OCI-LY1 (cell line): ENCODE data around the gene JPT2.

Source experiments
- EZH2 ChIP-seq: fragments of 200-600 bp; sonication (generic), shearing (Covaris generic); IDR thresholded peaks from 2 replicates; pipeline ENCODE4 v1.8.0; 2017; ENCODE audit warnings: borderline replicate concordance, mixed run types, mild to moderate bottlenecking, antibody characterized with exemption, low read length, moderate library complexity, mixed read lengths
- TF ChIP-seq, protein P1 (sequence below): fragments of 200-600 bp; sonication (generic), shearing (Covaris generic); IDR thresholded peaks from 2 replicates; pipeline ENCODE4 v1.5.1; 2017; ENCODE audit warnings: mild to moderate bottlenecking, antibody characterized with exemption, low read length, moderate library complexity, mixed read lengths

DNA sequence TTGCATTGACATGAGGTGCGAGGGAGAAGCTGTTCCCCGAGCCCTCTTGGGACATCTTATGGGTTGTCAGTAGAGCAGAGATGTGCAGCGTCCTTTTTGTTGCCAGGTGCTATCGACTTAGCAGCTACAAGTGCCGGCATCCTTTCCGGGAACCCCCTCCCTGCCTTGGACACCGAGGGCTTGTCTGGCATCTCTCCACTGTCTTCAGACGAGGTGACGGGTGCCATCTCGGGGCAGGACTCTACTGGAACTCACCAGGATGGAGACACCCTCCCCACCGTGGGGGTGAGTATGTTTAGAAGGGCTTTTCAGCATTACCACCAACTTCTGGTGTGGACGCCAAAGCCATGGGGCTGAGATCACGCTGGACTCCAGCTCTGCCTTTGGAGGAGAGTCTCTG is 11.8 kb upstream of the JPT2 start:
- TF ChIP-seq, protein P1, sequence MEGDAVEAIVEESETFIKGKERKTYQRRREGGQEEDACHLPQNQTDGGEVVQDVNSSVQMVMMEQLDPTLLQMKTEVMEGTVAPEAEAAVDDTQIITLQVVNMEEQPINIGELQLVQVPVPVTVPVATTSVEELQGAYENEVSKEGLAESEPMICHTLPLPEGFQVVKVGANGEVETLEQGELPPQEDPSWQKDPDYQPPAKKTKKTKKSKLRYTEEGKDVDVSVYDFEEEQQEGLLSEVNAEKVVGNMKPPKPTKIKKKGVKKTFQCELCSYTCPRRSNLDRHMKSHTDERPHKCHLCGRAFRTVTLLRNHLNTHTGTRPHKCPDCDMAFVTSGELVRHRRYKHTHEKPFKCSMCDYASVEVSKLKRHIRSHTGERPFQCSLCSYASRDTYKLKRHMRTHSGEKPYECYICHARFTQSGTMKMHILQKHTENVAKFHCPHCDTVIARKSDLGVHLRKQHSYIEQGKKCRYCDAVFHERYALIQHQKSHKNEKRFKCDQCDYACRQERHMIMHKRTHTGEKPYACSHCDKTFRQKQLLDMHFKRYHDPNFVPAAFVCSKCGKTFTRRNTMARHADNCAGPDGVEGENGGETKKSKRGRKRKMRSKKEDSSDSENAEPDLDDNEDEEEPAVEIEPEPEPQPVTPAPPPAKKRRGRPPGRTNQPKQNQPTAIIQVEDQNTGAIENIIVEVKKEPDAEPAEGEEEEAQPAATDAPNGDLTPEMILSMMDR, result no peak
- no peak for TF ChIP-seq EZH2
